GM21786 (cell line): Measurements from ENCODE around the gene NUBPL.

Source experiments
- ATAC-seq: cut with Tn5 transposase; IDR thresholded peaks from one replicate; pipeline ENCODE4 v1.9.1; 2021; ENCODE audit not compliant: unreplicated experiment

The NUBPL gene

GRCh38 chr14:31561155-31561846, at the start of gene NUBPL:
TSS of gene NUBPL (plus strand) at chr14:31561404. CDS start at chr14:31561440, 36 bp downstream.
- ATAC-seq, result peak; percentile 93

- no peak for ATAC-seq
Observed at GRCh38 chr14:31527087-31527486, 34.1 kb upstream of the NUBPL start.

GRCh38 chr14:31527546-31527945, 33.7 kb upstream of the NUBPL start:
- ATAC-seq, result no peak

- no peak for ATAC-seq
Observed at GRCh38 chr14:31529053-31529452, 32.2 kb upstream of the NUBPL start.

- no peak for ATAC-seq
Observed at GRCh38 chr14:31530136-31530535, 31.1 kb upstream of the NUBPL start.

GRCh38 chr14:31536201-31536960, 24.8 kb upstream of the NUBPL start:
- ATAC-seq, result no peak

GRCh38 chr14:31541702-31542101, 19.5 kb upstream of the NUBPL start:
- no peak for ATAC-seq

GRCh38 chr14:31543969-31544799, 17.0 kb upstream of the NUBPL start:
- no peak for ATAC-seq

- ATAC-seq, result no peak
Observed at GRCh38 chr14:31544816-31545215, 16.4 kb upstream of the NUBPL start.

GRCh38 chr14:31545328-31545727, 15.9 kb upstream of the NUBPL start:
- no peak for ATAC-seq

- no peak for ATAC-seq
Observed at GRCh38 chr14:31549817-31550216, 11.4 kb upstream of the NUBPL start.

- no peak for ATAC-seq
Observed at GRCh38 chr14:31550589-31550988, 10.6 kb upstream of the NUBPL start.

GRCh38 chr14:31556191-31556590, 5.0 kb upstream of the NUBPL start:
- ATAC-seq, result no peak

- ATAC-seq, result no peak
Observed at GRCh38 chr14:31559939-31560338, 1.3 kb upstream of the NUBPL start.

- peak; percentile 4 for ATAC-seq
Observed at GRCh38 chr14:31560759-31561154, 447 bp upstream of the NUBPL start.

GRCh38 chr14:31564194-31564593, 3.0 kb downstream of the NUBPL start:
- ATAC-seq, result no peak

- no peak for ATAC-seq
Observed at GRCh38 chr14:31566456-31566855, 5.3 kb downstream of the NUBPL start.

- no peak for ATAC-seq
Observed at GRCh38 chr14:31567655-31568054, 6.5 kb downstream of the NUBPL start.

- no peak for ATAC-seq
Observed at GRCh38 chr14:31568161-31568560, 7.0 kb downstream of the NUBPL start.

- no peak for ATAC-seq
Observed at GRCh38 chr14:31568671-31569070, 7.5 kb downstream of the NUBPL start.

- ATAC-seq, result no peak
Observed at GRCh38 chr14:31572955-31573354, 11.8 kb downstream of the NUBPL start.

GRCh38 chr14:31576949-31577348, 15.7 kb downstream of the NUBPL start:
- ATAC-seq, result no peak
